Stimulated activated CD8-positive, alpha-beta memory T cell treated with anti-CD3 and anti-CD28 coated beads, Interleukin-15, amount 100 ng/mL, for 4 hours (primary cell): ENCODE results near the gene UBE2V1.
"Not testable (repeated sequence)": the region's sequence is repeated elsewhere in the genome, so short reads cannot be mapped to it uniquely, and the experiment has no call there.

ENCODE experiments used
- DNase-seq, 2 donors: peaks; one replicate each; pipeline ENCODE4 v3.0.0-alpha.2; 2020; ENCODE audit warnings: low read depth in 2 of 2

Gene UBE2V1

DNA sequence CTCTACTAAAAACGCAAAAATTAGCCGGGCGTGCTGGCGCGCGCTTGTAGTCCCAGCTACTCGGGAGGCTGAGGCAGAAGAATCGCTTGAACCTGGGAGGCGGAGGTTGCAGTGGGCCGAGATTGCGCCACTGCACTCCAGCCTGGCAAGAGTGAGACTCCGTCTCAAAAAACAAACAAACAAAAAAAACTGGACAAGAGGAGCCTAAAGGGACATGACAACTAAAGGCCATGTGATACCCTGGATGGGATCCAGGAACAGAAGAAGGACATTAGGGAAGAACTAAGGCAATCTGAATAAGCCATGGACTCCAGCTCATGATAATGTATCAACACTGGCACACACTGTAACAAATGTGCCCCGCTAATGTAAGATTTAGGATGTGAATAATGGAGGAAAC, 24.8 kb upstream of the UBE2V1 start:
- DNase-seq, result not testable (repeated sequence)

DNA sequence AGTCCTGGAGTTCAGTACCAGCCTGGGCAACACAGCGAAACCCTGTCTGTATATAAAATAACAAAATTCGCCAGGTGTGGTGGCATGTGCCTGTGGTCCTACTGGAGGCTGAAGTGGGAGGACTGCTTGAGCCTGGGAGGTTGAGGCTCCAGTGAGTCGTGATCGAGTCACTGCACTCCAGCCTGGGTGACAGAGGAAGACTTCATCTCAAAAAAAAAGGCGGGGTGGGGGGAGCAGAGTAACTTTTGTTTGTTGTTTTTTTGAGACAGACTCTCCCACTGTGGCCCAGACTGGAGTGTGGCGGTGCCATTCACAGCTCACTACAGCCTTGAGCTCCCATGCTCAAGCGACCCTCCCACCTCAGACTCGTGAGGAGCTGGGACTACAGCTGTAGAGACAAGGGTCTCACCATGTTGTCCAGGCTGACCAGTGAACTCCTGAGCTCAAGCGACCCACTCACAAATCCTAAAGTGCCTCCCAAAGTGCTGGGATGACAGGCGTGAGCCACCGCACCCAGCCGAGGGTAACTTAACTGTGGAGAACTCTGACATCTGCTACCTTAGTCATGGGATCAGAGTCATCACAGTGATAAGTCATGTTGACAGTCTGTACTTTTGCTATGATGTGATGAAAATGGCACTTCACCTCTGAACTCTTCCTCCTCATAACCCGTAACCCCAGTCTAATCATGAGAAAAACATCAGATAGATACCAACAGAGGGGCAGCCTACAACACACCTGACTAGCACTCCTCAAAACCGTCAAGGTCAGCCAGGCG, 24.1 kb upstream of the UBE2V1 start:
- no peak for DNase-seq

GRCh38 chr20:50135157-50135556, 22.2 kb upstream of the UBE2V1 start:
- DNase-seq, result not testable (repeated sequence)

DNA sequence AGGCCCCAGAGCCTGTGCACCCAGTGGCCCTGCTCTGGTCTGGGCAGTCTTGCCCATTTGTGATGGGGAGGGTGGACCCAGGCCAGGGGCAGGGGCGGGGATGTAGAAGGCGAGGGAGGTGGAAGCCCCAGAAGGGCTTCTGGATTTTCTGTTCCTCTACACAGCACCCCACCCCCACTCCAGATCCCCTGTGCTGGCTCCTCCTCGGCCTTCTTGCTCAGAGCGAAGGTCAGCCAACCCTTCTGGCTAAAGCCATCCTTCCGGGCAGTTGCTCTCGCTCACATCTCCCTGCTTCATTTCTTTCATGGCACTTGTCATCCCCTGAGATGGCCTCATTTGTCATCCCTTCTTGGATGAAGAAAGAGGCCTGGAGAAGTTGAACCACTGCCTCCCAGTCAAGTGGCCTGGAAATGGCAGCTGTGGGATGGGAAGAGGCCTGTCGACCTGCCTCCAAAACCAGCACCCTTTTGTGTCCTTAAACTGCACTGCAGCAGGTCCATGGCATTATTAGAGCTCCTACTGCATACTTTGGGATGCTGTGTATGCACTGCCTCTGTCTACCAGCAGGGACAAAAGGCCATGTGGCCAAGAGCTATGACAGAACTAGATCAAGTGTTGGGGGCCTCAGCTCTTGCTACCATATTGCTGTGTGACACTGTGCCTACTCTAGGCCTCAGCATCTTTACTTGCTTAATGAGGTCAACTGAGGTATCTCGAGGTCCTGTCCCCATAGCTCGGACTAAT, 20.7 kb upstream of the UBE2V1 start:
- DNase-seq, result no peak

DNA sequence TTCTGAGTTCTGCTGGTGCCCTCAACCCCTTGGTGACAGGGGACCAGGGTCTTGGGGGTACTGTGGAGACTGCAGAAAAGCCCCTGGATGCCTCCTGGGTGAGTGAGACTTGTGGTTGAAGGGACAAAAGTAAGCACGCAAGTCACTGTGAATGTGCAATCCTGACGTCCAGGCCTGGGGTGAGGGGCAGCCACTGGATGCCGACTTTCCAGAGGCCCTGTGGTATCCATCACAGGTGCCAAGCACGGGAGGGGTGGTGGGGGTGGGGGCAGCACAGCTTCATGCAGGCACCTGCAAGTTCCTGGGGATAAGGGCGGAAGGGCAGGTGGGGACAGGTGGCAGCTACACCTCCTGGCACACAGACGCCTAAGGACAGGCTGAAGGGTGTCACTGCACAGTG, 20.1 kb upstream of the UBE2V1 start:
- DNase-seq, result no peak

GRCh38 chr20:50130995-50131394, 18.0 kb upstream of the UBE2V1 start:
- DNase-seq, result no peak

GRCh38 chr20:50130356-50130723, 17.4 kb upstream of the UBE2V1 start:
- DNase-seq, result no peak

DNA sequence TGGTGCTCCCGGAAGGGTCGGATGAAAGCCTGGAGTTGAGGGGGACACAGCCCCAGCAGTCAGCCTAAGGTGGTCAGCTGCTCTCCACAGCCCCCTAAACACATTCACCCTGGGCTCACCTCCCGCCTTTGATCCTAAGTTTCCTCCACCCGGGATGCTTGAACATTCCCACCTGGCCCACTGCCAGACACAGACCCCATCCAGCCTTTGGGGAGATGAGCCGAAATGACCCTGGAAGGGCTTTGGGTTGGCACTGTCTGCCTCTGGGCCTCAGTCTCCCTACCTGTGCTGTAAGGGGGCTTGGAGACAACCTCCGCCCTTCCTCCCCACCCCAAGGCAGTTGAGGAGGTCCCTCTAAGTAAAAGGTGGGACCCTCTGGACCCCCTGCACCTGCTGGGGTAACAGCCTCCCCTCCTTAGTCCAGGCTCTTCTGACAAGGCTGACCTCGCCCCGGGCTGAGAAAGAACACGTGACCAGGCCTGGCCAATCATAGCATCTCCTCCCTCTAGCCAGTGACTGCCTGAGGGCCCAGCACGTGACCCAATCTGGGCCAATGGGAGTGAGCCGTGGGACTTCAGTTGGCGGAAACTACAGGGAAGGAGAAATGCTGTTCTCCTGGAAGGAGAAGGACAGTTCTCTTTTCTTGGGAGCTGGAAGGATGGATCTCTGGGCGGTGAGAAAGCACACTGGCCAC, 16.9 kb upstream of the UBE2V1 start:
- no peak for DNase-seq

DNA sequence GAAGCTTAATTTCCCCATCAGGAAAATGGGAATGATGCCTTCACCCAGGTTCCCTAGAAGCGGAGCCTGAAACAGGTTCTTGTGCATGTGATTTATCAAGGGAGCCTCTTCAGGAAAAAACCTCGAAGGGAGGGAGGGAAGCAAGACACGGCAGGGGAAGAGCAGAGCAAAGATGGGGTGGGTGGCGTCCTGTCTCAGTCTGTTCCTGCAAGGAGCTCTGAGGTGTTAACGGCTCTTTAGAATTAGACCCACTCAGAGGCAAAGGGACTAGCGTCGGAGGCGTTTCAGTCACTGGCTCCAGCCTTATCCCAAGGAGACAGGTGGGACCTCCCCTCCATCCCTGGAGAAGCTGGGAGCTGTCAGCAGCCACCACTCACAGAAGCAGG, 15.6 kb upstream of the UBE2V1 start:
- no peak for DNase-seq

GRCh38 chr20:50127587-50128519, 14.9 kb upstream of the UBE2V1 start:
- DNase-seq, result no peak

DNA sequence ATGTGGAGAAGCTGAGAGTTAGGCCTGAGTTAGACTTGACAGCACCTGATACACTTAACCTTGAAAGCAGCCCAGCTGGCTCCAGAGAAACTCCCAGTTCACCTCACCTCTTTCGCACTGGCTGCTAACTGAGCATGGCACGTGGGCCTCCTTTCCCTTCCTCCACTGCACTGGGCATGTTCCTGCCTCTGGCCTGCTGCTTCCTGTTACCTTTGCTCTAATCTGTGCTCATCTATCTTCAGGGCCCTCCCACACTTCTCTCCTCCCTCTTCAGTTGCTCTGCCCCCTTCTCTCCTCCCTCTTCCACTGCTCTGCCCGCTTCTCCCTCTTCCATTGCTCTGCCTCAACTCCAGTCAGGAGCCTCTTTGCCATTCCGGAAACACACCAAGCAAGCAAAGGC, 13.7 kb upstream of the UBE2V1 start:
- no peak for DNase-seq

DNA sequence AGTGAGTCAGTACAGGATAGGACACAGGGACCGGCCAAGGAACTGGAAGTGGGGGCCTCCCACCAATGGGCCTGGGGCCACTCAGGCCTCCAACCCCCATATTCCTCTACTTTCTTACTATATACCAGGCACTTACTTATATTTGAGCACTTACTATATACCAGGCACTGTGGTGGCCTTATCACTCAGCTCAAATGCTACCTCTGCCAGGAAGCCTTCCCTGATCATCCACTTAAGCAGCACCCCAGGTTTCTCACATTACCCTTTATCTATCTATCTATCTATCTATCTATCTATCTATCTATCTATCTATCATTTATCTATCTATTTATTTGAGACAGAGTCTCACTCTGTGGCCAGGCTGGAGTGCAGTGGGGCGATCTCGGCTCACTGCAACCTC, 12.3 kb upstream of the UBE2V1 start:
- no peak for DNase-seq

DNA sequence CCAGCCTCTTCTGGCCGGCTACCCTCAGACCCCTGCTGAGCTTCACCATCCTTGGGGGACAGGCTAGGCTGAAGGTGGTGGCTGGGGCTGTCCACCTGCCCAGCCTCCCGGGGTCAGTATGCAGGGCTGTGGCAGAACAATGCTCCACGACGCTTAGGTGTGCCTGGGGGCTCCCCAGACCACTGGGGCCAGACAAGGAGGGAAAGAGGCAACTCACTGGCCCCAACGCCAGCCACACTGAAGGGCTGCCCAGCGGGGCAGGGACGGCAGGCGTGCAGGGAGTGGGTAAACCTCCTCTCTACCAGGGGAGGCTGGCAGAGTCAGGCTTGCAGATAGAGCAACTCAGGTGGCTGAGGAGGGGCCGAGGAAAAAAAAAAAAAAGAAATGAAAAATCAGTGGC, 11.5 kb upstream of the UBE2V1 start:
- DNase-seq, result no peak

- no peak for DNase-seq
Observed at GRCh38 chr20:50123418-50123817, 10.5 kb upstream of the UBE2V1 start.

- no peak for DNase-seq
Observed at GRCh38 chr20:50122763-50123162, 9.8 kb upstream of the UBE2V1 start.

DNA sequence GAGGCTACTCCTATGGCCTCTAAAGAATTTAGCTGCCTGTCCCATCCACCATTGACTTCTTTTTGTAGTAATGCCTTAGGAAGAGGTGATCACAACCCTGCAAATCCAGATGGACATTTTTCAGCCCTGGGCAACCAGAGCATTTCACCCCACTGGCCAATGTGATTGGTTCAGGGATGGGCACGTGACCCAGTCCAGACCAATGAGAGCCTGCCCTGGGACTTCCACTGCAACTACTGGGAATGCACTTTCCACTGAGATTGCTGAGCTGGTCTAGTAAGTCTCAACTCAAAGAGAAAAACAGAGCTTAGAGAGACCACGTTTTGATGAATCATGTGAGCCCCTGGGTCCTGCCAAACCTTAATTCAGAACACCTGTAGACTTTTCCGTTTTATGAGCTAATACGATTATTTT, 8.9 kb upstream of the UBE2V1 start:
- no peak for DNase-seq

DNA sequence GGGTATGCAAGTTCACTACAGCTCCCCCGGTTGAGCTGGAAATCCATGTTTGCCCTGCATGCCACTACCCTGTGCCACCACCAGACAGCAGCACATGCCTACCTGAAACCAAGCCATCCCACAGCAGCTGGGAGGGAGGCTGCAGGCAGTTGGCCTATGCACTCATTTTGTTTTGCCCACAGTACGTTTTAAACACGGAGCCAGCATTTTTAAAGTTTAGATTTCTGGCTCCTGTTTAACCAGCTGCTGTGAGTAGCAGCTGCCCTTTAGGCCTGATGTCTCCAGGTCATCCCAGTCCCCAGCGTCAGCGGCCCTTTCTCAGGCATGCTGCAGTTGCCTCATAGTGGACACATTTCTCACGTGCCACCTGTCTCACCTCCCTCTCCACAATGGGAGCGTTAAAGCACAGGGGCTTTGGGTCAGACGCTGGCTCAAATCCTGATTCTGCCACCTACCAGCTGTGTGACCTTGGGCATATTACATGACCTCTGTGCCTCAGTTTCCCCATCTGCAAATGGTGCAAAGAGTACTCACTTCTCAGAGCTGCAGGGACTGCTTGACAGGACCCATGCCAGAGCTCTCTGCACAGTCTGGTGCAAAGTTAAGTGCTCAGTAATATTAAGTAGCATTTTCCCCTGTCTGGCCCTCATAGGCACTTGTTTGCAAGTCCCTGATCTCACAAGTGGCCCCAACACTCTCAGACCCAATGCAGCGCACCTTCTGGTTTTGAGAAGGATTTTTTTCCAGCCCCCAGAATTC, 8.2 kb upstream of the UBE2V1 start:
- DNase-seq, result peak; percentile 22 to 34

DNA sequence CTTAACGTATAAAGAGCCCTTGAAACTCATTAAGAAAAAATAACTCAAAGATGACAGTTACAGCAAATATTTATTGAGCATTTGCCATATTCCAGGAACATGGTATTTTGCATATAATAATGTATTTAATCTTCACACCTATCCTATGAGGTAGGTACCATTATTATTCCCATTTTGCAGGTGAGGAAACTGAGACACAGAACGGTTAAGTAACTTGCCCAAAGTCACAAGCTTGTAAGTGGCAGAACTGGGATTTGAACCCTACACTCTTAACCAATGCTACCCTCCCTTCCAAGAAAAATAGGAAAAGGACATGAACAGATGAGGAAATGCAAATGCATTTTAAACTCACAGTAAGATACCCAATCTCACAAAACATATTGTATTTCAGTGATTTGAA, 5.3 kb upstream of the UBE2V1 start:
- no peak for DNase-seq

GRCh38 chr20:50116368-50116999, 3.5 kb upstream of the UBE2V1 start:
- DNase-seq, result no peak

DNA sequence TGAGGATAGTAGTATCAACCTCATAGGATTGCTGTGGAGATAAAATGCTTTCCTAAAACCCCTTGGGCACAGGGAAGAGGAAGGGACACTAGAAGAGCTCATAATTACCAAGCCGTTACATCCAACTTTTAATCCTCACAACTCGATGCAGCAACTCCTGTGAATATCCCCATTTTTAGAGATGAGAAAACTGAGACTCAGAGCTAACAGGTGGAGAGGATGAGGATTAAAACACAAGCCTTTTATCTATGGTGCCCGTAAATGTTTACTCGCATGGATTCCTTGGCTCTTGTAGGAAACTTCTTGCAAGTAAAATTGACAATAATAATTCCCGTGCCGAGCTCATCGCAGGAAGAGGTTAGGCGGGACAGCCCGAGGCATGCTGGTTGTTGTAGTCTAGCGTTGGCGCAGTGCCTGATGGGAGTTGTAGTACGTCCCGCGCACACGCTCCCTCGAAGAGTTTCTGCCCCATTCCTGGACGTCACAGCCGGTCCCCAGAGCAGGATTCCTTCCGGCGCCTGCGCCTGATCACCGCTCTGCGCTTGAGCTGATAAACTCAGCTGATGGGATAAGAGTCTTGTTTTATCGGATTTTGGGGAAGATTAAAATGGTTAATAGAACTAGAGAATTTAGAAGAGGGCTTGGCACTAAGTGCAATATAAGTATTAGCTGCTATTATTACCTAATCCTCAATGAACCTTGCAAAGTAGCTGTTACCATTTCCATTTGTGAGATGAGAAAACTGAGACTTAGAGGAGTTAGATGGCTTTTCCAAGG, 2.8 kb upstream of the UBE2V1 start:
- DNase-seq, result peak; percentile 76 to 78
